EL (cell line): ENCODE data around the gene ZBTB3.
"Not testable (repeated sequence)": the region's sequence is repeated elsewhere in the genome, so short reads cannot be mapped to it uniquely, and the experiment has no call there.

ENCODE experiments used
- DNase-seq: peaks from one replicate; pipeline ENCODE4 v3.0.0-alpha.2; 2016

The ZBTB3 gene

GRCh38 chr11:62753736-62754603 lies at the start of gene ZBTB3:
ZBTB3 (minus strand) TSS chr11:62754160; CDS start chr11:62753664, 496 bp downstream.
- DNase-seq, result peak; percentile 99

- DNase-seq, result no peak
Observed at GRCh38 chr11:62801071-62801470, 47.1 kb upstream of the ZBTB3 start.

- no peak for DNase-seq
Observed at GRCh38 chr11:62799486-62799885, 45.5 kb upstream of the ZBTB3 start.

- DNase-seq, result no peak
Observed at GRCh38 chr11:62796281-62796680, 42.3 kb upstream of the ZBTB3 start.

- DNase-seq, result peak; percentile 53
Observed at GRCh38 chr11:62794201-62794775, 40.3 kb upstream of the ZBTB3 start.

GRCh38 chr11:62792202-62792575 lies 38.2 kb upstream of the ZBTB3 start:
- DNase-seq, result no peak

- DNase-seq, result peak; percentile 84
Observed at GRCh38 chr11:62791501-62792201, 37.7 kb upstream of the ZBTB3 start, which contains the start of gene TMEM223. TMEM223 (minus strand) TSS chr11:62792006; CDS start chr11:62791994, 12 bp downstream.

- DNase-seq, result no peak
Observed at GRCh38 chr11:62789576-62789975, 35.6 kb upstream of the ZBTB3 start.

GRCh38 chr11:62788991-62789390 lies 35.0 kb upstream of the ZBTB3 start:
- no peak for DNase-seq

GRCh38 chr11:62787005-62787759 lies 33.2 kb upstream of the ZBTB3 start, which contains the start of gene TMEM179B:
TMEM179B (plus strand) TSS chr11:62787402; CDS start chr11:62787432, 30 bp downstream.
- DNase-seq, result peak; percentile 99

GRCh38 chr11:62786318-62787004 lies 32.5 kb upstream of the ZBTB3 start:
- peak; percentile 83 for DNase-seq

GRCh38 chr11:62782753-62783152 lies 28.8 kb upstream of the ZBTB3 start:
- DNase-seq, result no peak

- DNase-seq, result no peak
Observed at GRCh38 chr11:62778441-62778840, 24.5 kb upstream of the ZBTB3 start.

GRCh38 chr11:62777389-62777788 lies 23.4 kb upstream of the ZBTB3 start:
- DNase-seq, result no peak

- DNase-seq, result no peak
Observed at GRCh38 chr11:62775646-62776045, 21.7 kb upstream of the ZBTB3 start.

- no peak for DNase-seq
Observed at GRCh38 chr11:62774407-62774806, 20.4 kb upstream of the ZBTB3 start.

- peak; percentile 98 for DNase-seq
Observed at GRCh38 chr11:62771144-62772021, 17.4 kb upstream of the ZBTB3 start, which contains the start of gene TAF6L. TAF6L (plus strand) TSS chr11:62771396; CDS start chr11:62775784, 4,388 bp downstream.

- DNase-seq, result no peak
Observed at GRCh38 chr11:62770778-62771143, 16.8 kb upstream of the ZBTB3 start.

GRCh38 chr11:62760867-62761227 lies 6.9 kb upstream of the ZBTB3 start:
- DNase-seq, result not testable (repeated sequence)

GRCh38 chr11:62757846-62758788 lies 4.2 kb upstream of the ZBTB3 start:
- DNase-seq, result no peak
